Measurements from ENCODE around the gene POLR2B.

POLR2B gene

DNA sequence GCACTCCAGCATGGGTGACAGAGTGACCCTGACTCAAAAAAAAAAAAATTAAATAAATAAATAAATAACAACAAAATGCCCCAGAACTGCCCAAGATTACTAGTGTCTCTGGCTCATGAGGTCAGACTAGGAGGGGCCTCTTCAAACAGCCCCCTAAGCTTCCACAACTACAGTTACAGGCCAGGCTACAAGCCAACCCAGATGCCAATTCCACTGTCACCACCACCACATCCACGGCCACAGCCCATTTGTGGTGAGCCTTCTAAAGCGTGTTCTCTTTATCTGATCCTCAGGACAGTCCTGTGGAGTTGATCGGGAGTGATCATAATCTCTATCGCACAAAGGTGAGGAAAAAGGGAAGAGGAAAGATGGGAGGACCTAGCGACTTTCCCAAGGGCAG is 94.9 kb downstream of the POLR2B start:
- intact Hi-C loops (cut with DNase I) = no loop called here
- no peak for DNase-seq

GRCh38 chr4:57074744-57075143 is 96.0 kb downstream of the POLR2B start:
- no peak for DNase-seq
- intact Hi-C loops (cut with DNase I) = no loop called here

DNA sequence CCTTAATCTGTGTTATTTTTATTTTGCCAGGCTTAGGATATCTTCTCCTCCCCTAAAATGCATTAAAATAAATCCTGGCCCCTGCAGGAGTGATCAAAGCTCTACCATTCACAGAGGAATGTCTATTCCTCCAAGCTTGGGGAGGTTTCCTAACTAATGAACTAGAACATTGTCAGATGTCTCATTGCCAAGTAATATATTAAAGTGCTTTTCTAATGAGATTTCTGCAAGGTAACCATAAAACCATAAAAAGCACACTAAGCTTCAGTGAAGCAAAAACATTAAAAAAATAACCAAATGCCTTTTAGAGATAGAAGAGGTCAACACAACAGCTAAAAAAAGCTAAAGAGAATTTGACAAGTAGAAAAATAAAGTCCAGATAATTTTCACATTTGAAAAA is 96.7 kb downstream of the POLR2B start:
- intact Hi-C loops (cut with DNase I) = no loop called here
- no peak for DNase-seq

GRCh38 chr4:57076646-57077045 is 98.0 kb downstream of the POLR2B start:
- intact Hi-C loops (cut with DNase I) = no loop called here
- no peak for DNase-seq

GRCh38 chr4:57077550-57078343 is 99.1 kb downstream of the POLR2B start:
- DNase-seq = no peak
- intact Hi-C loops (cut with DNase I) = no loop called here

DNA sequence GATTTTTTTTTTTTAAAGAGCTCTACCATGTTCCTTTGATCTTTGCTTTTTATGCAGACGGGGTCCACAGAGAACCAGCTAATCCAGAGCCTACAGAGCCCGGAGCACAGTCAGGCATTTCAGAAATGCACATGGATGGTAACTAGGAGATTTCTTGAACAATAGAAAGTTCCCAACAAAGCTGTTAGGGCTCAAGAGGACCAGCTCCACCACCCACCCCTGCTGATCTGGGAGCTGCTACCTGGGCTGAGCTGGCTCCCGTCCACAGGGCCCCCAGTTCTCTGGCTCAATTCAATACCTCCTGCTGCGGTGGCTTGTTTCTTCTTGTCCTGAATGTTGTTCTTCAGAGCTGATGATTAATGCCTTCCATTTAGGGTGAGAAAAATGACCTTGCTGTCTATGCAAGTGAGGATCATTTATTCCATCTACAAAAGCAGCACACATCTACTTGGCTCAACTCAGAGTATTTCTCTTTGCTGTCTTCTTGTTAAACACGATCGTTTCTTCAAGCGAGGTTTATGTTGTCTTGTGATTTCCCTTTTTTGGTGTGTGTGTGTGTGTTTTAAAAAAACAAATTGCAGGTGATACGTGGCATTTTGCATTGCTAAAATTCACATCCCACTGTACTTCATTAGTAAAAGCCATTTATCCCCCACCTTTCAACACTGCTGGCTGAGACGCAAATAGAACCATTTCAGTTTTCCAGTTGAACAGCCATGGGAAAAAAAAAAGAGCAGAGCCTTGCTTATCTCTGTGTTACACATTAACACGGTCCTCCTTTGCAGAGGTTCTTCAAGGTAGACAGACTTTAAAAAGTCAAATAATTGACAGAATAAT is 100.2 kb downstream of the POLR2B start:
- intact Hi-C loops (cut with DNase I) = no loop called here
- peak in 2 of 42 donors; percentile 5 to 37 for DNase-seq
